Keratinocyte (primary cell): ENCODE measurements around the gene P3R3URF. TPM values are rescaled to one million over a fixed set of nuclear protein-coding genes. Genes with fewer than 3 reads are reported as not detected.

ENCODE experiments used
- DNase-seq: peaks from one replicate; pipeline ENCODE4 v3.0.0-alpha.2; 2011; ENCODE audit warnings: low read depth, missing footprints, low spot score
- FAIRE-seq: peaks from 2 replicates; lab custom pipeline; 2011; peaks lifted over from hg19 to GRCh38; lab: Jason Lieb, UNC
- H2AFZ ChIP-seq: 2 replicates; pipeline ENCODE4 v1.6.0; 2012; ENCODE audit warnings: low read length, control low read depth, inconsistent platforms; ENCODE audit not compliant: control insufficient read depth
- H3K27ac ChIP-seq: 2 replicates; pipeline ENCODE4 v1.5.1; 2011; ENCODE audit warnings: low read length; ENCODE audit not compliant: control insufficient read depth, insufficient read depth
- H3K27me3 ChIP-seq: 3 replicates; pipeline ENCODE4 v1.6.0; 2011; ENCODE audit warnings: low read length; ENCODE audit not compliant: control insufficient read depth, insufficient read depth; ENCODE audit errors: extremely low read depth
- H3K36me3 ChIP-seq, 2 experiments: 2 replicates in 1 of 2; 3 replicates in 1 of 2; pipeline ENCODE4 v1.5.1; 2011; ENCODE audit warnings: low read length in 2 of 2, mild to moderate bottlenecking in 1 of 2; ENCODE audit not compliant: control insufficient read depth in 2 of 2, insufficient read depth in 2 of 2; ENCODE audit errors: extremely low read depth in 1 of 2
- H3K4me1 ChIP-seq: 3 replicates; pipeline ENCODE4 v1.5.1; 2011; ENCODE audit warnings: low read length; ENCODE audit not compliant: control insufficient read depth, insufficient read depth; ENCODE audit errors: extremely low read depth
- H3K4me2 ChIP-seq: 3 replicates; pipeline ENCODE4 v1.6.0; 2011; ENCODE audit warnings: low read depth, low read length; ENCODE audit not compliant: control insufficient read depth, insufficient read depth; ENCODE audit errors: extremely low read depth
- H3K4me3 ChIP-seq, 3 experiments: fragments of 200-600 bp in 1 of 3; sonication (generic) in 1 of 3; 2 replicates in 2 of 3; 3 replicates in 1 of 3; pipeline ENCODE4 v1.5.1; 2011 to 2016; ENCODE audit warnings: low read length in 3 of 3, mild to moderate bottlenecking in 3 of 3, control low read depth in 2 of 3, inconsistent platforms in 1 of 3, low read depth in 1 of 3, mixed read lengths in 1 of 3, mixed run types in 1 of 3, moderate library complexity in 1 of 3; ENCODE audit not compliant: control insufficient read depth in 2 of 3, insufficient read depth in 2 of 3; ENCODE audit errors: extremely low read depth in 1 of 3
- H3K79me2 ChIP-seq: 2 replicates; pipeline ENCODE4 v1.6.0; 2012; ENCODE audit warnings: low read length; ENCODE audit not compliant: control insufficient read depth, insufficient read depth
- H3K9ac ChIP-seq: 3 replicates; pipeline ENCODE4 v1.6.0; 2011; ENCODE audit warnings: low read length; ENCODE audit not compliant: control insufficient read depth, insufficient read depth; ENCODE audit errors: extremely low read depth
- H3K9me1 ChIP-seq: 3 replicates; pipeline ENCODE4 v1.6.0; 2011; ENCODE audit warnings: low read length; ENCODE audit not compliant: control insufficient read depth, insufficient read depth; ENCODE audit errors: extremely low read depth
- H3K9me3 ChIP-seq: 2 replicates; pipeline ENCODE4 v1.5.1; 2012; ENCODE audit warnings: low read depth, low read length; ENCODE audit not compliant: control insufficient read depth
- H4K20me1 ChIP-seq: 3 replicates; pipeline ENCODE4 v1.6.0; 2011; ENCODE audit warnings: low read length; ENCODE audit not compliant: control insufficient read depth, insufficient read depth; ENCODE audit errors: extremely low read depth
- CTCF ChIP-seq, 3 experiments: IDR thresholded peaks in 1 of 3; conservative IDR thresholded peaks in 1 of 3; optimal IDR thresholded peaks in 1 of 3; 2 replicates in 2 of 3; 3 replicates in 1 of 3; pipeline versions ENCODE3 to v1.5.1; 2011; ENCODE audit warnings: low read length in 3 of 3, mild to moderate bottlenecking in 3 of 3, moderate library complexity in 2 of 3, control low read depth in 1 of 3, inconsistent platforms in 1 of 3; ENCODE audit not compliant: insufficient read depth in 2 of 3; ENCODE audit errors: extremely low read depth in 1 of 3
- EZH2 ChIP-seq: IDR thresholded peaks from one replicate; pipeline ENCODE4 v1.6.1; 2012; ENCODE audit warnings: inconsistent platforms, mild to moderate bottlenecking, low read length, moderate library complexity
- dilution Hi-C: fragments of 300-500 bp; cut with MboI; formaldehyde crosslinking; loops from one replicate; pipeline ENCODE4 v1.7.0; 2020; ENCODE audit warnings: low sequenced_read_pairs; ENCODE audit not compliant: extremely low pct_ligation_motif_present
- polyA plus RNA-seq, 5 experiments: library from polyadenylated mRNA; depleted of rRNA in 3 of 5; stranded (reverse) in 3 of 5; stranded (forward) in 1 of 5; unstranded in 1 of 5; fragments of >200 nt; gene quantifications; 1 replicate in 1 of 5; 2 replicates in 3 of 5; 3 replicates in 1 of 5; pipeline versions ENCODE4 v1.2.1 to v1.2.3, GENCODE V29; 2011 to 2012; ENCODE audit warnings: missing spikeins in 2 of 5, low read depth in 1 of 5, low replicate concordance in 1 of 5

Gene P3R3URF
- polyA plus RNA-seq, 1 donor (not counting 4 experiments of a cell fraction or from before 2014, with no cell fraction given): not detected

- H3K4me3 ChIP-seq: peak overlapping the region; percentile 77 to 96 (median 91)
- no peak for TF ChIP-seq CTCF (optimal IDR thresholded peaks at IDR 0.05 in 1 of 3, IDR thresholded peaks at IDR 0.05 in 1 of 3, conservative IDR thresholded peaks at IDR 0.05 in 1 of 3; ENCODE audit: extremely low read depth in 1 of 3, insufficient read depth in 2 of 3, low read length in 3 of 3)
- TF ChIP-seq EZH2: no peak
- no peaks in the 10 kb centered on the region for H4K20me1 ChIP-seq
- DNase-seq: no peak
- H3K36me3 ChIP-seq: no peaks in the 10 kb centered on the region
- no peaks in the 10 kb centered on the region for H3K9me1 ChIP-seq
- H3K27ac ChIP-seq: peak overlapping the region; percentile 51
- peaks cover 24% of the 10 kb centered on the region for H3K79me2 ChIP-seq
- no peaks in the 10 kb centered on the region for H3K9me3 ChIP-seq
- peaks cover 31% of the 10 kb centered on the region for H3K4me1 ChIP-seq
- peak overlapping the region; percentile 96 for H2AFZ ChIP-seq
- no peaks in the 10 kb centered on the region for H3K27me3 ChIP-seq
- dilution Hi-C loops: no loop called here
- H3K9ac ChIP-seq: peak overlapping the region; percentile 76
- FAIRE-seq: peak; percentile 55
- peak overlapping the region; percentile 96 for H3K4me2 ChIP-seq
These were observed 27.6 kb upstream of the P3R3URF start for GRCh38 chr1:46203738-46204405.

- Histone ChIP-seq H3K9me1 (no peaks in the 10 kb centered on the region), H4K20me1 (no peaks in the 10 kb centered on the region), H3K27ac (no peak overlapping the region), H3K79me2 (peaks cover 25% of the 10 kb centered on the region), H3K4me2 (peak overlapping the region; percentile 85), H3K4me3 (peak overlapping the region; percentile 69 to 77 (median 75)), H3K9ac (no peak overlapping the region), H2AFZ (peak overlapping the region; percentile 41), H3K36me3 (peaks cover 4 to 6% of the 10 kb centered on the region in 2 experiments), H3K4me1 (peaks cover 26% of the 10 kb centered on the region), H3K9me3 (no peaks in the 10 kb centered on the region), H3K27me3 (no peaks in the 10 kb centered on the region)
- dilution Hi-C loops: loop anchor here (25.0 kb wide), 1 partner anchor 162 kb away; no protein-coding TSS in a partner anchor
- FAIRE-seq: peak; percentile 60
- DNase-seq: no peak
- TF ChIP-seq EZH2 (no peak), CTCF (optimal IDR thresholded peaks at IDR 0.05 in 1 of 3, IDR thresholded peaks at IDR 0.05 in 1 of 3, conservative IDR thresholded peaks at IDR 0.05 in 1 of 3; ENCODE audit: extremely low read depth in 1 of 3, insufficient read depth in 2 of 3, low read length in 3 of 3) (no peak)
These were observed 23.0 kb upstream of the P3R3URF start for GRCh38 chr1:46199233-46199749.
